Islet of Langerhans (tissue), 1 donor: ENCODE results near the gene CPTP.

Experiments
- FAIRE-seq: peaks from one replicate; lab custom pipeline; 2011; peaks lifted over from hg19 to GRCh38; lab: Jason Lieb, UNC

CPTP gene

DNA sequence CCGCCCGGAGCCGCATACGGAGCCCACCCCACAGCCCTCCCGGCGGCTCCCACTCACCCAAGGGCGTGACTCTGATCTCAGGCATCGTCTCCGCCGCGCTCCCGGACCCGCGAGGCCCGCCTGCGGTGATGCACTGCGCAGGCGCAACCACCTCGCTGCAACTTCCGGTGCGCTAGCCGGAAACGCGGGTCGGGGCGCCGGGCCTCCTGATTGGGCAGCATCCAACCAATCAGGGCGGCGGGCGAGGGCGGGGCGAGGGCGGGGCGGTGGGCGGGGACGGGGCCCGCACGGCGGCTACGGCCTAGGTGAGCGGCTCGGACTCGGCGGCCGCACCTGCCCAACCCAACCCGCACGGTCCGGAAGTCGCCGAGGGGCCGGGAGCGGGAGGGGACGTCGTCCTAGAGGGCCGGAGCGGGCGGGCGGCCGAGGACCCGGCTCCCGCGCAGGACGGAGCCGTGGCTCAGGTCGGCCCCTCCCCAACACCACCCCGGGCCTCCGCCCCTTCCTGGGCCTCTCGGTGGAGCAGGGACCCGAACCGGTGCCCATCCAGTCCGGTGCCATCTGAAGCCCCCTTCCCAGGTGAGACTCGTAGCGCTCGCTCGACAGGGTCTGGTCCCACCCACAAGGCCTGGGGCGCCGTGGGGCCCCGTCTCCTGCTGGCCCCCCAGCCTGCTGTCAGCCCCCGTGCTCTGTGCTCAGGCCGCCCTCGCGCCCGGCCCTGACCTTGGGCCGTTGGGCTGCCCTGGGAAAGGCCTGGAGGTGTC is at the start of gene CPTP, which contains the start of gene INTS11:
TSS of gene CPTP (plus strand) at position 279 of the 764 bp plus-strand sequence. CDS start 2,109 bp downstream, outside the sequence.
TSS of gene INTS11 (minus strand) at position 137 of the 764 bp plus-strand sequence. CDS start at position 85, 52 bp downstream.
- FAIRE-seq = no peak

- no peak for FAIRE-seq
These were observed 49.6 kb upstream of the CPTP start for GRCh38 chr1:1274931-1275431.

GRCh38 chr1:1275836-1276235 is 48.8 kb upstream of the CPTP start:
- no peak for FAIRE-seq

DNA sequence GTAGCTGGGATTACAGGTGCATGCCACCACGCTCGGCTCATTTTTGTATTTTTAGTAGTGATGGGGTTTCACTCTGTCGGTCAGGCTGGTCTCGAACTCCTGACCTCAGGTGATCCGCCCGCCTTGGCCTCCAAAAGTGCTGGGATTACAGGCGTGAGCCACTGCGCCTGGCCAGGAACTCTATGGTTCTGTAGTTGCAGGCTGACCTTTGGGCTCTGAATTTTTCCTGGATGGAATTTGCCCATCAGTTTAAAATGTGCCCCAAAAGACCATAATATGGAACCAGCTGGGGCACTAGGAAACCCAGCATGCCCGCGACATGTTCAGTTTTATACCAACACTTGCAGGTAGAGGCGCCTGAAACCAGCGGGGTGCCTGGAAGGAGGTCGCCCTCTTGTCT is 46.0 kb upstream of the CPTP start:
- no peak for FAIRE-seq

DNA sequence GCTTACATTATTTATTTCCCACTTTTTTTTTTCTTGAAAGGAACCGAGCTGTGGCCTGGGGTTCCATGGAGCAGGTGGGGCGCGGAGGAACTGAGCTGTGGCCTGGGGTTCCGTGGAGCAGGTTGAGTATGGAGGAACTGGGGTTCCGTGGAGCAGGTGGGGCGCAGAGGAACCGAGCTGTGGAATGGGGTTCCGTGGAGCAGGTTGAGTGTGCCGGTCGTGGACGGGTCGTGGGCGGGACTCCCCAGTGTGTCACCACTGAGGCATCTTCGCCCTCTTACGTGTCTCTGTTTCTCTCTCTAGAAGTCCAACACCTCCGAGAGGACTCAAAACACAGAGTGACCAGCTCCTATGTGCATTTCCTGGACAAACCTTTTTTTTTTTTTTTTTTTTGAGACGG is 45.6 kb upstream of the CPTP start:
- no peak for FAIRE-seq

- no peak for FAIRE-seq
These were observed 43.7 kb upstream of the CPTP start for GRCh38 chr1:1280782-1281481.

GRCh38 chr1:1281533-1282321 is 42.9 kb upstream of the CPTP start:
- no peak for FAIRE-seq

GRCh38 chr1:1282998-1283397 is 41.6 kb upstream of the CPTP start:
- FAIRE-seq = no peak

DNA sequence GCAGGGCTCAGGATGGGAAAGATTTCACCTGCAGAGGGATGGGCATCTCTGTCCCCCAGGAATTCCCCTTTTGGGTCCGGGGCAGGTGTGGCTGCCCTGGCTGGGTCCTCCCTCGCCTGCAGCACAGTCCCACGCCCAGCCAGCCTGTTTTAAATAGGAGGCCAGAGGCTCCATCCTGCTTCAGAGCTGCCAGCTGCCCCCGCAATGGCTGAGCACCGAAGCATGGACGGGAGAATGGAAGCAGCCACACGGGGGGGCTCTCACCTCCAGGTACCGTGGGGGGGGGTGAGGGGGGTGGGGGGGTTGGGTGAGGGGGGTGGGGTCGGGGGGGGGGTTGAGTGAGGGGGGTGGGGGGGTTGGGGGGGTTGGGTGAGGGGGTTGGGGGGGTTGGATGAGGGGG is 40.8 kb upstream of the CPTP start:
- FAIRE-seq = no peak

GRCh38 chr1:1284221-1285101 is 40.1 kb upstream of the CPTP start:
- FAIRE-seq = no peak

GRCh38 chr1:1285102-1285571 is 39.5 kb upstream of the CPTP start:
- no peak for FAIRE-seq

- no peak for FAIRE-seq
These were observed 38.8 kb upstream of the CPTP start for GRCh38 chr1:1285611-1286311.

GRCh38 chr1:1286313-1287261 is 38.0 kb upstream of the CPTP start:
- no peak for FAIRE-seq

DNA sequence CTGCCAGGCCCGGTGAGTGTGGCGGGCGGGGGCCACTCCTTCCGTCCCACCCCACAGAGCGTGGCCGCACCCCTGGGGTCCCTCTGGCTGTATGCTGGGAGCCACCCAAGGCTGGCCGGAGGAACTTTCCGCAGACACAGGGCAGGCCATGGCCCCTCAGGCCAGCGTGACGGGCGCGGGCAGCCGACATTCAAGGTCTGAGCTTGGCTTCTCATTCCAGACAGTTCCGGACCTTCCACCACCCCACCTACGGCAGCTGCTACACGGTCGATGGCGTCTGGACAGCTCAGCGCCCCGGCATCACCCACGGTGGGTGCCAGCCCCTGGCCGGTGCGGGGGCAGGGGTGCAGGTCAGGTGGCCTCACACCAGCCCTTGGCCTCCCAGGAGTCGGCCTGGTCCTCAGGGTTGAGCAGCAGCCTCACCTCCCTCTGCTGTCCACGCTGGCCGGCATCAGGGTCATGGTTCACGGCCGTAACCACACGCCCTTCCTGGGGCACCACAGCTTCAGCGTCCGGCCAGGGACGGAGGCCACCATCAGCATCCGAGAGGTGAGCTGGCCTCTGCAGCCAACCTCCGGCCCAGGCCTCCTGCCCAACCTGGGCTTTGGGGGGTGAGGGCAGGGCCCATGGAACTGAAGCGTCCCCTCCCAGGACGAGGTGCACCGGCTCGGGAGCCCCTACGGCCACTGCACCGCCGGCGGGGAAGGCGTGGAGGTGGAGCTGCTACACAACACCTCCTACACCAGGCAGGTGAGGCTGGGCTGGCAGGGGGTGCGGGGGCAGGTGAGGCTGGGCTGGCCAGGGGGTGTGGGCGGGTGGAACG is 37.1 kb upstream of the CPTP start:
- no peak for FAIRE-seq

GRCh38 chr1:1290238-1290731 is 34.3 kb upstream of the CPTP start:
- no peak for FAIRE-seq

- FAIRE-seq = no peak
These were observed 33.5 kb upstream of the CPTP start for GRCh38 chr1:1291023-1291528.

- no peak for FAIRE-seq
These were observed 32.8 kb upstream of the CPTP start for GRCh38 chr1:1291548-1292441.
